SK-N-SH (cell line): Measurements from ENCODE around the gene METTL27.

Experiments
- EZH2phosphoT487 ChIP-seq: fragments of 200-600 bp; sonication (generic); IDR thresholded peaks from 2 replicates; pipeline ENCODE4 v1.6.1; 2017; ENCODE audit warnings: low read depth, mixed run types, mild to moderate bottlenecking, antibody characterized with exemption, moderate library complexity, borderline replicate concordance
- FOSL2 ChIP-seq: IDR thresholded peaks from 2 replicates; pipeline ENCODE4 v1.4.0; 2012; ENCODE audit warnings: low read depth, mild to moderate bottlenecking, moderate library complexity, borderline replicate concordance
- GABPA ChIP-seq: IDR thresholded peaks from 2 replicates; pipeline ENCODE4 v1.4.0; 2012; ENCODE audit warnings: low read depth, mild to moderate bottlenecking
- GATA2 ChIP-seq: sonication (generic); formaldehyde crosslinking; IDR thresholded peaks from 2 replicates; pipeline ENCODE4 v1.5.0; 2020; ENCODE audit warnings: mild to moderate bottlenecking, missing genetic modification reagents
- MXI1 ChIP-seq: IDR thresholded peaks from 2 replicates; pipeline ENCODE4 v1.6.1; 2012; ENCODE audit warnings: mild to moderate bottlenecking, low read depth, low read length, improper control_type of control experiment
- NRF1 ChIP-seq: IDR thresholded peaks from 2 replicates; pipeline ENCODE4 v1.6.1; 2012; ENCODE audit warnings: low read depth, mild to moderate bottlenecking, low read length
- POLR2AphosphoS5 ChIP-seq: IDR thresholded peaks from 2 replicates; pipeline ENCODE4 v1.6.1; 2012; ENCODE audit warnings: low read depth, low read length
- SMC3 ChIP-seq: IDR thresholded peaks from 2 replicates; pipeline ENCODE4 v1.6.1; 2012; ENCODE audit warnings: low read depth, low read length, improper control_type of control experiment
- TF ChIP-seq, protein P1 (sequence below): fragments of 200-600 bp; sonication (generic); IDR thresholded peaks from 2 replicates; pipeline ENCODE4 v1.6.1; 2017; ENCODE audit warnings: antibody characterized with exemption, mild to moderate bottlenecking, moderate library complexity
- TF ChIP-seq, protein P2 (sequence below): IDR thresholded peaks from 2 replicates; pipeline ENCODE4 v1.6.1; 2012; ENCODE audit warnings: mild to moderate bottlenecking, low read depth, low read length, moderate library complexity
- TF ChIP-seq, protein P3 (sequence below): fragments of 150-350 bp; IDR thresholded peaks from 2 replicates; pipeline ENCODE4 v1.6.1; 2016; ENCODE audit warnings: mild to moderate bottlenecking, low read depth, low read length

DNA sequence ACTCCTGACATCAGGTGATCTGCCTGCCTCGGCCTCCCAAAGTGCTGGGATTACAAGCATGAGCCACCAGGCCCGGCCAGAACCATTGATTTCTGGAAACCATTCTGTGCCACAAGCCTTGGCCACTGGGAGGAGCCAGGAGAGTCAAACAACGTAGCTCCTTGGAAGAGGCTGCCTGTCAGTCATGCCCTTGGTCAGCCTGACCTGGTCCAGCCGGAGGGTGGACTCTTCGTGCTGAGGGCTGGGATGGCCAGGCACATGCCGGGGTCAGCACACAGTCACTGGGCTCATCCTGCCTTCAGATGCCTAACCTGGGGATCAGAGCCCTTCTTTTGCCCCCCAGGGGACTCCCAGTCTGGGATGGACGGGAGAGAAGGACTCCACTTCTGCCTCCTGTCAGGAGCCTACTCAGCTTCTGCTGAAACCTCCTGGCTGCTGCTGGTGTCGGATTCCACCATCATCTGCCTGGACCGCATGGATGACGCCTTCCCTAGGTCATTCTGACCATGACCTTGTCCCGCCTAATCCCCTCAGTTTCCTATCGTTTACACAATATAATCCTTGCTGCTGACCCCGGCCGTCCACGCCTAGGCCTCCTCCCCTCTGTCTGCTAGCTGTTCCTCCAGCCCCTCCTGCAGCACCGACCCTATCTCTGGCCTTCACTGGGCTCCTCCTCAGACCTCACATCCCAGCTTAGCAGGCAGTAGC lies 49.0 kb upstream of the METTL27 start:
- TF ChIP-seq, protein P1, sequence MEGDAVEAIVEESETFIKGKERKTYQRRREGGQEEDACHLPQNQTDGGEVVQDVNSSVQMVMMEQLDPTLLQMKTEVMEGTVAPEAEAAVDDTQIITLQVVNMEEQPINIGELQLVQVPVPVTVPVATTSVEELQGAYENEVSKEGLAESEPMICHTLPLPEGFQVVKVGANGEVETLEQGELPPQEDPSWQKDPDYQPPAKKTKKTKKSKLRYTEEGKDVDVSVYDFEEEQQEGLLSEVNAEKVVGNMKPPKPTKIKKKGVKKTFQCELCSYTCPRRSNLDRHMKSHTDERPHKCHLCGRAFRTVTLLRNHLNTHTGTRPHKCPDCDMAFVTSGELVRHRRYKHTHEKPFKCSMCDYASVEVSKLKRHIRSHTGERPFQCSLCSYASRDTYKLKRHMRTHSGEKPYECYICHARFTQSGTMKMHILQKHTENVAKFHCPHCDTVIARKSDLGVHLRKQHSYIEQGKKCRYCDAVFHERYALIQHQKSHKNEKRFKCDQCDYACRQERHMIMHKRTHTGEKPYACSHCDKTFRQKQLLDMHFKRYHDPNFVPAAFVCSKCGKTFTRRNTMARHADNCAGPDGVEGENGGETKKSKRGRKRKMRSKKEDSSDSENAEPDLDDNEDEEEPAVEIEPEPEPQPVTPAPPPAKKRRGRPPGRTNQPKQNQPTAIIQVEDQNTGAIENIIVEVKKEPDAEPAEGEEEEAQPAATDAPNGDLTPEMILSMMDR = peak; percentile 40
- no peak for TF ChIP-seq FOSL2
- TF ChIP-seq, protein P2, sequence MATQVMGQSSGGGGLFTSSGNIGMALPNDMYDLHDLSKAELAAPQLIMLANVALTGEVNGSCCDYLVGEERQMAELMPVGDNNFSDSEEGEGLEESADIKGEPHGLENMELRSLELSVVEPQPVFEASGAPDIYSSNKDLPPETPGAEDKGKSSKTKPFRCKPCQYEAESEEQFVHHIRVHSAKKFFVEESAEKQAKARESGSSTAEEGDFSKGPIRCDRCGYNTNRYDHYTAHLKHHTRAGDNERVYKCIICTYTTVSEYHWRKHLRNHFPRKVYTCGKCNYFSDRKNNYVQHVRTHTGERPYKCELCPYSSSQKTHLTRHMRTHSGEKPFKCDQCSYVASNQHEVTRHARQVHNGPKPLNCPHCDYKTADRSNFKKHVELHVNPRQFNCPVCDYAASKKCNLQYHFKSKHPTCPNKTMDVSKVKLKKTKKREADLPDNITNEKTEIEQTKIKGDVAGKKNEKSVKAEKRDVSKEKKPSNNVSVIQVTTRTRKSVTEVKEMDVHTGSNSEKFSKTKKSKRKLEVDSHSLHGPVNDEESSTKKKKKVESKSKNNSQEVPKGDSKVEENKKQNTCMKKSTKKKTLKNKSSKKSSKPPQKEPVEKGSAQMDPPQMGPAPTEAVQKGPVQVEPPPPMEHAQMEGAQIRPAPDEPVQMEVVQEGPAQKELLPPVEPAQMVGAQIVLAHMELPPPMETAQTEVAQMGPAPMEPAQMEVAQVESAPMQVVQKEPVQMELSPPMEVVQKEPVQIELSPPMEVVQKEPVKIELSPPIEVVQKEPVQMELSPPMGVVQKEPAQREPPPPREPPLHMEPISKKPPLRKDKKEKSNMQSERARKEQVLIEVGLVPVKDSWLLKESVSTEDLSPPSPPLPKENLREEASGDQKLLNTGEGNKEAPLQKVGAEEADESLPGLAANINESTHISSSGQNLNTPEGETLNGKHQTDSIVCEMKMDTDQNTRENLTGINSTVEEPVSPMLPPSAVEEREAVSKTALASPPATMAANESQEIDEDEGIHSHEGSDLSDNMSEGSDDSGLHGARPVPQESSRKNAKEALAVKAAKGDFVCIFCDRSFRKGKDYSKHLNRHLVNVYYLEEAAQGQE = no peak
- TF ChIP-seq, protein P3, sequence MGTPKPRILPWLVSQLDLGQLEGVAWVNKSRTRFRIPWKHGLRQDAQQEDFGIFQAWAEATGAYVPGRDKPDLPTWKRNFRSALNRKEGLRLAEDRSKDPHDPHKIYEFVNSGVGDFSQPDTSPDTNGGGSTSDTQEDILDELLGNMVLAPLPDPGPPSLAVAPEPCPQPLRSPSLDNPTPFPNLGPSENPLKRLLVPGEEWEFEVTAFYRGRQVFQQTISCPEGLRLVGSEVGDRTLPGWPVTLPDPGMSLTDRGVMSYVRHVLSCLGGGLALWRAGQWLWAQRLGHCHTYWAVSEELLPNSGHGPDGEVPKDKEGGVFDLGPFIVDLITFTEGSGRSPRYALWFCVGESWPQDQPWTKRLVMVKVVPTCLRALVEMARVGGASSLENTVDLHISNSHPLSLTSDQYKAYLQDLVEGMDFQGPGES = no peak
- TF ChIP-seq SMC3 = peak; percentile 32; the same call in 1 of the 2 replicates
- no peak for TF ChIP-seq EZH2phosphoT487
- no peak for TF ChIP-seq NRF1
- no peak for TF ChIP-seq POLR2AphosphoS5
- no peak for TF ChIP-seq GABPA
- TF ChIP-seq MXI1 = no peak
- TF ChIP-seq GATA2 (CRISPR knock-in tag) = no peak
